Caco-2 (cell line): Measurements from ENCODE around the gene TNFSF13. TPM values are rescaled to one million over a fixed set of nuclear protein-coding genes. Genes with fewer than 3 reads are reported as not detected.

Experiments used
- BruUV-seq: library from RNA; stranded (reverse); fragments of 400-500 nt; replicated peaks from 2 replicates; lab custom pipeline; 2021; lab: Mats Ljungman, UMichigan
- CTCF ChIA-PET: fragments of 300-600 bp; sonication (Branson Sonifier 250); formaldehyde crosslinking; loops from one replicate; lab custom pipeline; 2022; ENCODE audit warnings: antibody characterized with exemption; lab: Charles Lee
- POLR2A ChIA-PET: fragments of 300-600 bp; sonication (Branson Sonifier 250); formaldehyde crosslinking; loops from one replicate; lab custom pipeline; 2022; ENCODE audit warnings: antibody characterized with exemption; lab: Charles Lee
- DNase-seq, 2 experiments: peaks; one replicate each; pipeline versions ENCODE4 v3.0.0 to v3.0.0-alpha.2; 2020 to 2022
- H3K27me3 ChIP-seq: replicated peaks from 2 replicates; pipeline ENCODE4 v1.6.0; 2011; ENCODE audit warnings: low read length; ENCODE audit not compliant: control insufficient read depth, insufficient read depth
- H3K36me3 ChIP-seq: 2 replicates; pipeline ENCODE4 v1.5.1; 2011; ENCODE audit warnings: low read length; ENCODE audit not compliant: control insufficient read depth, insufficient read depth
- H3K4me1 ChIP-seq: fragments of 250-450 bp; sonication (Bioruptor Pico); 2 replicates; pipeline ENCODE4 v1.5.1; 2020; ENCODE audit warnings: mild to moderate bottlenecking
- H3K4me3 ChIP-seq: 2 replicates; pipeline ENCODE4 v1.5.1; 2011; ENCODE audit warnings: low read depth, mild to moderate bottlenecking, control low read depth, low read length
- H3K9me3 ChIP-seq: fragments of 250-450 bp; sonication (Bioruptor Pico); 2 replicates; pipeline ENCODE4 v1.5.1; 2020; ENCODE audit warnings: mild to moderate bottlenecking, moderate library complexity
- H3K27ac Mint-ChIP-seq: one replicate; pipeline ENCODE4 v1.8.0; 2022; ENCODE audit warnings: mixed read lengths; ENCODE audit not compliant: unreplicated experiment
- H3K27me3 Mint-ChIP-seq: one replicate; pipeline ENCODE4 v1.8.0; 2022; ENCODE audit warnings: mixed read lengths; ENCODE audit not compliant: insufficient read depth, unreplicated experiment
- H3K36me3 Mint-ChIP-seq: one replicate; pipeline ENCODE4 v1.8.0; 2022; ENCODE audit warnings: mild to moderate bottlenecking, mixed read lengths; ENCODE audit not compliant: insufficient read depth, unreplicated experiment
- H3K4me1 Mint-ChIP-seq: one replicate; pipeline ENCODE4 v1.8.0; 2022; ENCODE audit warnings: low read depth, mixed read lengths; ENCODE audit not compliant: unreplicated experiment
- H3K4me3 Mint-ChIP-seq: one replicate; pipeline ENCODE4 v1.8.0; 2022; ENCODE audit warnings: mild to moderate bottlenecking, moderate library complexity, mixed read lengths; ENCODE audit not compliant: unreplicated experiment
- H3K9me3 Mint-ChIP-seq: one replicate; pipeline ENCODE4 v1.8.0; 2022; ENCODE audit warnings: mixed read lengths; ENCODE audit not compliant: unreplicated experiment
- CTCF ChIP-seq, 2 experiments: fragments of 200-600 bp in 1 of 2; IDR thresholded peaks; 1 replicate in 1 of 2; 2 replicates in 1 of 2; pipeline versions ENCODE4 v1.5.1 to v1.8.0; 2011 to 2022; ENCODE audit warnings: antibody characterized with exemption in 1 of 2, control low read depth in 1 of 2, inconsistent platforms in 1 of 2, low read depth in 1 of 2, low read length in 1 of 2, mild to moderate bottlenecking in 1 of 2, moderate library complexity in 1 of 2; ENCODE audit not compliant: insufficient read depth in 1 of 2, severe bottlenecking in 1 of 2, unreplicated experiment in 1 of 2
- intact Hi-C: fragments of 100-400 bp; cut with micrococcal nuclease; formaldehyde crosslinking; loops from one replicate; pipeline ENCODE4 v1.10.0; 2022; ENCODE audit not compliant: unreplicated experiment
- total RNA-seq: library from RNA; stranded (reverse); gene quantifications from 2 replicates; pipeline ENCODE4 v1.2.3, GENCODE V29; 2022

TNFSF13 gene
- total RNA-seq, 1 experiment from 2014 or later, result 0.20 TPM

DNA sequence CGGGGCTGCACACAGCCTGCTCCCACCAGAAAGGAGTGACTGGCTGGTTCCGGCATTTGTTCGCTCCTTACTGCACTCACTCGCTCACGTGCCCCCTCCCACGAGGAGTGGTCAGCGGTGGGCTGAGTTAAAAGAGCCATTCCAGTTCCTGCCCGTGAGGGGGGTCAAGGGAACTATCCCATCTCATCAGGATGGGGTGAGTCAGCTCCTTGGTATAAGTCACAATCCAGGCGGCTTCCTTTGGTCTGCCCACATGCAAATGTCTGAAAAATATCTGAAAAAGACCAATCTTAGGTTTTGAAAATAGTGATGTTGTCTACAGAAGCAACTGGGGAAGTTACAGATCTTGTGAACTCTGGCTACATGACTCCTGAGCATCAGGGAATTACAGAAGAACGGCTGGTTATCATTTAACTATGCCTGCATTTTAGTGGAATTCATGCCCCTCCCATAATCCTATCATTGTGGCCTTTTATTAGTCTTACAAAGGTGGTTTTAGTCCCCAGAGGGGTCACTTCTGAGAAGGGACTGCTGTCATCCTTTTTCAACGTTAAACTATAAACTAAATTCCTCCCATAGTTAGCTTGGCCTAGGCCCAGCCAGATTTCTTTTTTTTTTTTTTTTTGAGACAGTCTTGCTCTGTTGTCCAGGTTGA is 19.5 kb upstream of the TNFSF13 start:
- BruUV-seq, result no TSS peak
- H3K4me3 Mint-ChIP-seq, result no peak overlapping the region
- POLR2A ChIA-PET, result no interaction called here
- H3K36me3 ChIP-seq, result no peaks in the 10 kb centered on the region
- intact Hi-C loops, result no loop called here
- peaks cover 4% of the 10 kb centered on the region; the same call in 1 of the 2 replicates for H3K9me3 ChIP-seq
- no peak overlapping the region for H3K27ac Mint-ChIP-seq
- H3K4me1 ChIP-seq, result no peaks in the 10 kb centered on the region
- CTCF ChIA-PET, result no interaction called here
- H3K4me1 Mint-ChIP-seq, result no peaks in the 10 kb centered on the region
- DNase-seq, result no peak
- no peak for TF ChIP-seq CTCF (IDR thresholded peaks at IDR 0.05; ENCODE audit: insufficient read depth in 1 of 2, low read depth in 1 of 2, low read length in 1 of 2, severe bottlenecking in 1 of 2, unreplicated experiment in 1 of 2)
- no peak overlapping the region for H3K4me3 ChIP-seq
- no peaks in the 10 kb centered on the region for H3K36me3 Mint-ChIP-seq
- H3K27me3 Mint-ChIP-seq, result peaks cover 5% of the 10 kb centered on the region
- H3K9me3 Mint-ChIP-seq, result peaks cover 11% of the 10 kb centered on the region
- H3K27me3 ChIP-seq, result no peaks in the 10 kb centered on the region

- H3K27me3 ChIP-seq, result no peaks in the 10 kb centered on the region
- H3K9me3 Mint-ChIP-seq, result peaks cover 11% of the 10 kb centered on the region
- TF ChIP-seq CTCF (IDR thresholded peaks at IDR 0.05; ENCODE audit: insufficient read depth in 1 of 2, low read depth in 1 of 2, low read length in 1 of 2, severe bottlenecking in 1 of 2, unreplicated experiment in 1 of 2), result no peak
- CTCF ChIA-PET, result no interaction called here
- H3K27me3 Mint-ChIP-seq, result peaks cover 5% of the 10 kb centered on the region
- H3K4me1 ChIP-seq, result no peaks in the 10 kb centered on the region
- no peak overlapping the region for H3K4me3 ChIP-seq
- H3K36me3 ChIP-seq, result no peaks in the 10 kb centered on the region
- no peaks in the 10 kb centered on the region for H3K4me1 Mint-ChIP-seq
- H3K36me3 Mint-ChIP-seq, result no peaks in the 10 kb centered on the region
- intact Hi-C loops, result no loop called here
- BruUV-seq, result no TSS peak
- H3K9me3 ChIP-seq, result peaks cover 4% of the 10 kb centered on the region; the same call in 1 of the 2 replicates
- POLR2A ChIA-PET, result no interaction called here
- DNase-seq, result no peak
- H3K4me3 Mint-ChIP-seq, result no peak overlapping the region
- H3K27ac Mint-ChIP-seq, result no peak overlapping the region
These were observed 17.4 kb upstream of the TNFSF13 start for GRCh38 chr17:7541074-7541621.

DNA sequence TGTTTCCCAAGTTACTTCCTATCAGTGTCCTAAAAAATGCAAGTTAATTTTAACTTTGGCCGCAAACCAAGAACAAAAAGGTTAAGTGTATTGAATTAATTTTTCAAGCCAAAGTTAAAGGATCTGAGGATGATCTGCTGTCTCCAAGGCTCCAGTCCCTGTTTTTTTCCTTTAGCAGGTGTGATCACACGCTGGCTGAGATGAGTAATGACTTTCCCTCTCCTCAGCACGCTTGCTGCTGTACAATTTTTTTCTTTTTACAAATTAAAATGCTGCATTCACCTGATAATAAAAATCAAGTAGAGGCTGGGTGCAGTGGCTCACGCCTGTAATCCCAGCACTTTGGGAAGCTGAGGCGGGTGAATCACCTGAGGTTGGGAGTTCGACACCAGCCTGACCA is 13.6 kb upstream of the TNFSF13 start:
- no peaks in the 10 kb centered on the region for H3K9me3 Mint-ChIP-seq
- H3K4me3 Mint-ChIP-seq, result no peak overlapping the region
- no peaks in the 10 kb centered on the region for H3K4me1 Mint-ChIP-seq
- no peaks in the 10 kb centered on the region for H3K36me3 Mint-ChIP-seq
- Histone ChIP-seq H3K36me3 (no peaks in the 10 kb centered on the region), H3K4me1 (no peaks in the 10 kb centered on the region), H3K4me3 (no peak overlapping the region), H3K27me3 (no peaks in the 10 kb centered on the region), H3K9me3 (no peaks in the 10 kb centered on the region)
- intact Hi-C loops, result no loop called here
- TF ChIP-seq CTCF (IDR thresholded peaks at IDR 0.05; ENCODE audit: insufficient read depth in 1 of 2, low read depth in 1 of 2, low read length in 1 of 2, severe bottlenecking in 1 of 2, unreplicated experiment in 1 of 2), result no peak
- no peak for DNase-seq
- CTCF ChIA-PET, result no interaction called here
- no peak overlapping the region for H3K27ac Mint-ChIP-seq
- BruUV-seq, result no TSS peak
- POLR2A ChIA-PET, result no interaction called here
- H3K27me3 Mint-ChIP-seq, result peaks cover 5% of the 10 kb centered on the region
